ENCODE measurements around the gene TEX26.

TEX26 gene

DNA sequence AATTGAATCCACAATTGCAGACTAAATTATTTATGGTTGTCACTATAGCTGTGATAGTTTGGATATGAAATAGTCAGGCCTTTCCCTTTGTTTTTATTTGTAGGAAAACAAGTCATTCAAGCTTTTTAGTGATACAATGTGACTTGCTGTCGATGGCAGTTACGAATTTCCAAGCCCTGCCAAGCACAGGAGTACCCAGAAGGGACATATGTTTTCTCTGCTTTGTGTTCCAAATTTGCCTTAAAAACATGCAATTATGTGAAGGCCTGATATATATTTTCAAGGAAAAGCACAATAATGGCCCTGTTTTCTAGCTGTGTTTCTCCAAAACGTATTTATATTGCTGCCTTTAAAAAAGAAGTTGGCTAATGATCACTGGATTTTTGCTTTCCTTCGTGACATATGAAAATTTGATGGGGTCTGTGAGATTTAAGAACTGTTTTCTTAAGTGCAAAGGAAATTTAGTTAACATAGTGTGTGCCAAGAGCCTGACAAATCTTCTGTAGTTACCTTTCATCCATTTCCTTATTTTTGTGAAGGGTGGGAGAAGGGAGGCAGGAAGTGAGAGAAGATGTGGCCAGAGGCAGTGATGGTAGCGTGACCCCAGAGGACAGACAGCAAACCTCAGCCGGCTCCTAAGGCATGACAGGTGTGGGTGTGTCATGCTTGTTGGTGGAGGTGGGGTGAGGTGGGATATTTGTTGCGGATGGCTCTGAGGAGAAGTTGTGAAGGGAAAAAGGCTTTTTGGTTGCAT, 79.6 kb downstream of the TEX26 start:
- Histone ChIP-seq H3K36me3 (ENCODE audit: insufficient read depth, insufficient read length, low read length) (no peaks in the 10 kb centered on the region), H3K4me3 (ENCODE audit: insufficient read length, low read depth) (no peak overlapping the region)
- DNase-seq (ENCODE audit: low read depth, low spot score) = no peak

DNA sequence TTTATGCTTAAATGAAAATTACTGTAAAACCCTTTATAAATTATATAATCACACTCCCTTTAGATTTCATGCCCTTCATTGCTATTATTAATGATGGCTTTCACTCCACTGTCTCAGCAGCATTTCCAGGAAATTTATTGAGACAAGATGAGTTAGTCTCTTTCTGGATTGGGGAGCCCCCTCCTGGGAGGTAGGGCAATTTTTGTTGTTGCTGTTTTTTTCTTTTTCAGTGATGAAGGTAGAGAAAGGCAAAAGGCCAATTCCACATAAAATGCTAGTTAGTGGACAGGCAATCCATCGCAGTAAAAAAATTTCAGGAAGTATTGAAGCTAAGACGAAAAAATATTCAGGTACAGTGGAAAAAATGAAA, 80.2 kb downstream of the TEX26 start:
- H3K9ac ChIP-seq (ENCODE audit: insufficient read length, low read depth) = no peak overlapping the region
- no peak for TF ChIP-seq ZNF274 (IDR thresholded peaks at IDR 0.05; ENCODE audit: low read depth, low read length)
- TF ChIP-seq SUZ12 (IDR thresholded peaks at IDR 0.05; ENCODE audit: extremely low read depth, insufficient read depth, insufficient read length) = no peak
- TF ChIP-seq YY1 (IDR thresholded peaks at IDR 0.05; ENCODE audit: insufficient read depth, insufficient read length) = no peak
- H3K4me1 ChIP-seq (ENCODE audit: insufficient read depth, insufficient read length) = no peaks in the 10 kb centered on the region
- no peak overlapping the region for H3K4me3 ChIP-seq (ENCODE audit: insufficient read length, low read depth)
- H3K27me3 ChIP-seq (ENCODE audit: insufficient read depth, insufficient read length) = no peaks in the 10 kb centered on the region
- no peaks in the 10 kb centered on the region for H3K9me3 ChIP-seq (ENCODE audit: insufficient read depth, low read length)
- DNase-seq (ENCODE audit: low read depth, low spot score) = peak; percentile 11
- H3K36me3 ChIP-seq (ENCODE audit: insufficient read depth, insufficient read length, low read length) = no peaks in the 10 kb centered on the region

More for the DNA sequence above, 79.6 kb downstream of the TEX26 start:
- Histone ChIP-seq H3K27me3 (ENCODE audit: insufficient read depth, insufficient read length) (no peaks in the 10 kb centered on the region), H3K9ac (ENCODE audit: insufficient read length, low read depth) (no peak overlapping the region), H3K4me1 (ENCODE audit: insufficient read depth, insufficient read length) (no peaks in the 10 kb centered on the region), H3K9me3 (ENCODE audit: insufficient read depth, low read length) (no peaks in the 10 kb centered on the region)
- TF ChIP-seq YY1 (IDR thresholded peaks at IDR 0.05; ENCODE audit: insufficient read depth, insufficient read length) (no peak), ZNF274 (IDR thresholded peaks at IDR 0.05; ENCODE audit: low read depth, low read length) (no peak), SUZ12 (IDR thresholded peaks at IDR 0.05; ENCODE audit: extremely low read depth, insufficient read depth, insufficient read length) (no peak)

DNA sequence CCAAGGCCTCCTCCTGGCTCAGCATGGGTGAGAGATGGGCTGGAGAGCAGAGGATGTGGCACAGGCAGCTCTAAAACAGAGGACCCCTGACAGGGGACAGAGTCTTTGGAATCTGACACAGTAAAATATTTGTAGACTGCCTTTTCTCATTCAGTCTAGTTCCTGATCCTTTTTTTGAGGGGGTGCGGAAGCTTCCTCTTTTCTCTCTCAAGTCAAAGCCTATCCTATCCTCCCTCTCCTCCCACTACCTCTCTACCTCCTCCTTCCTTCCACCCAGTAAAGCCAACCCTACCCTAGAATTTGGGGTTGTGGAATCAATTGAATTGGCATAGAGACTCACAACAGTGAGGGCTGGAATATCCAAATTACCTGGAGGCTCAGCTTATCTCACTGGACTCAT, 82.0 kb downstream of the TEX26 start:
- H3K4me1 ChIP-seq (ENCODE audit: insufficient read depth, insufficient read length) = no peaks in the 10 kb centered on the region
- H3K4me3 ChIP-seq (ENCODE audit: insufficient read length, low read depth) = no peak overlapping the region
- H3K27me3 ChIP-seq (ENCODE audit: insufficient read depth, insufficient read length) = no peaks in the 10 kb centered on the region
- TF ChIP-seq YY1 (IDR thresholded peaks at IDR 0.05; ENCODE audit: insufficient read depth, insufficient read length) (no peak), ZNF274 (IDR thresholded peaks at IDR 0.05; ENCODE audit: low read depth, low read length) (no peak), SUZ12 (IDR thresholded peaks at IDR 0.05; ENCODE audit: extremely low read depth, insufficient read depth, insufficient read length) (no peak)
- no peak overlapping the region for H3K9ac ChIP-seq (ENCODE audit: insufficient read length, low read depth)
- no peaks in the 10 kb centered on the region for H3K9me3 ChIP-seq (ENCODE audit: insufficient read depth, low read length)
- H3K36me3 ChIP-seq (ENCODE audit: insufficient read depth, insufficient read length, low read length) = no peaks in the 10 kb centered on the region
- DNase-seq (ENCODE audit: low read depth, low spot score) = no peak

DNA sequence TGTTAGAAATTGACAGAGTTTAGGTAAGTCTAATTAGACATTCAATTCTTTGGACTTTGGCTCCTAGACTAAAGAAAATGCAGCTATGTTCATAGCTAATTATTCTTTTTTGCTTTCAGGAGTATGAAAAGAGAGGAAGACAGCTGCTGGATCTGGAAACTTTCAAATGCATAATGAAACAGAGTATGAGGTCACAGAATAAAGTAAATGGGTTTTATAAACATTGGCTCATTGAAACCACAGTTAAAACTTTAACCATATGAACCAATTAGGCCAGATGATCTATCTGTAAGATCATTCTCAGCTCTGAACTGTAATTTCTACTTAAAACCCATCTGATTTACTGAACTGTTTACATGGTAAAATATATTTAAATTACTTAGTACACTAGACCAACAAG, 82.7 kb downstream of the TEX26 start:
- no peaks in the 10 kb centered on the region for H3K36me3 ChIP-seq (ENCODE audit: insufficient read depth, insufficient read length, low read length)
- no peaks in the 10 kb centered on the region for H3K9me3 ChIP-seq (ENCODE audit: insufficient read depth, low read length)
- no peak overlapping the region for H3K4me3 ChIP-seq (ENCODE audit: insufficient read length, low read depth)
- DNase-seq (ENCODE audit: low read depth, low spot score) = no peak
- TF ChIP-seq SUZ12 (IDR thresholded peaks at IDR 0.05; ENCODE audit: extremely low read depth, insufficient read depth, insufficient read length) = no peak
- no peak for TF ChIP-seq ZNF274 (IDR thresholded peaks at IDR 0.05; ENCODE audit: low read depth, low read length)
- TF ChIP-seq YY1 (IDR thresholded peaks at IDR 0.05; ENCODE audit: insufficient read depth, insufficient read length) = no peak
- no peaks in the 10 kb centered on the region for H3K4me1 ChIP-seq (ENCODE audit: insufficient read depth, insufficient read length)
- H3K27me3 ChIP-seq (ENCODE audit: insufficient read depth, insufficient read length) = no peaks in the 10 kb centered on the region
- no peak overlapping the region for H3K9ac ChIP-seq (ENCODE audit: insufficient read length, low read depth)

DNA sequence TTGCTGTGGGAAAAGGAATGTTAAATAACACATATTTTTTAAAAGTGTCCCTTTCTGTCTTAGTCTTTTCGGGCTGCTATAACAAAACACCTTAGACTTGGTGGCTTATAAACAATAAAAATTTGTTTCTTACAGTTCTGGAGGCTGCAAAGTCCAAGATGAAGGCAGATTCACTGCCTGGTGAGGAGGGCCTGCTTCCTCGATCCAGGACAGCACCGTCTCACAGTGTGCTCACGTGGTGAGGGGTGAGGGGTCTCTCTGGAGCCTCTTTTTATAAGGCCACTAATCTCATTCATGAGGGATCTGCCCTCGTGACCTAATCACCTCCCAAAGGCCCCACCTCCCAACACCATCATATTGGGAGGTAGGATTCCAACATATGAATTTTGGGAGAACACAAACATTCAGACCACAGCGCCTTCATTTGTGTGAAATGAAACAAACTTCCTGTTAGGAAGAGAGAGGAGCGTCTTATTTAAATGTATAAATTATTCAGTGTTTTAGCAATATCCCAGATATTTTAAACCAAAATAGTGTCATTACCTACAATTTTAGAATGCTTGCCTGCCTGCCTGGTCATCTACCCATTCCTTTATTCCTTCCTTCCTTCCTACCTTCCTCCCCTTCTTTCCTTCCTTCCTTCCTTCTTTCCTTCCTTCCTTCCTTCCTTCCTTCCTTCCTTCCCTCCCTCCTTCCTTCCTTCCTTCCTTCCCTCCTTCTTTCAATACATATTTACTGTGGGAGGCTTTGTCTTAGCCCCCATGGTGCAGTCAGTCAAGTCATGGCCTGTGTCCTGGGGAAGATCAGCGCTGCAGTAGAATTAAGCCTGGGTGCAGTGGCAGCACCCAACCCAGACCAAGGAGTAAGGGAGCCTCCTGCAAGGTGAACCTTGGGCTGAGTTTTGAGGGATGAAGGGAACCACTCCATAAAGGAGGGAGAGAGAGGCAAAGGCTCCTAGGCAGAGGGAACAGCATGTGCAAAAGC, 84.2 kb downstream of the TEX26 start:
- H3K9ac ChIP-seq (ENCODE audit: insufficient read length, low read depth) = no peak overlapping the region
- no peak overlapping the region for H3K4me3 ChIP-seq (ENCODE audit: insufficient read length, low read depth)
- H3K36me3 ChIP-seq (ENCODE audit: insufficient read depth, insufficient read length, low read length) = no peaks in the 10 kb centered on the region
- DNase-seq (ENCODE audit: low read depth, low spot score) = no peak
- H3K4me1 ChIP-seq (ENCODE audit: insufficient read depth, insufficient read length) = no peaks in the 10 kb centered on the region
- no peaks in the 10 kb centered on the region for H3K27me3 ChIP-seq (ENCODE audit: insufficient read depth, insufficient read length)
- TF ChIP-seq SUZ12 (IDR thresholded peaks at IDR 0.05; ENCODE audit: extremely low read depth, insufficient read depth, insufficient read length) (no peak), YY1 (IDR thresholded peaks at IDR 0.05; ENCODE audit: insufficient read depth, insufficient read length) (no peak), ZNF274 (IDR thresholded peaks at IDR 0.05; ENCODE audit: low read depth, low read length) (no peak)
- no peaks in the 10 kb centered on the region for H3K9me3 ChIP-seq (ENCODE audit: insufficient read depth, low read length)

DNA sequence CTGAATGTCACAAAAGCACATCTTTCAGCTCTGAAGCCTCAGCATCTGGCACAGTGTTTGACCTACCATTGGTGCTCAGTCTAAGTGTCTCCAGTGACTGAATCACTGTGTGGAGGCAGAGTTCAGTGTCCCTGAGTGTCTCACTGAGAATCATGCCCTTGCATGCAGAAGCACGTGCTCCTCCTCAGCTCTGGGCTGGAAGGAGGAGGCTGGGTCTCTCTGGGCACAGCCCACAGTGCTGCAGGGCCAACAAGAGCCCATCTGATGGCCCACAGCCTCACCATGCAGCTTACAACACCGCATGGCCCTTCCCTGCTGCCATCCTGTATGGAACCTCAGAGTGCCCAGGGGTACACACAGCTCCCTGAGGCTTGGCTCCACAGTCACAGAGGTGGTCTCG, 86.1 kb downstream of the TEX26 start:
- no peak for DNase-seq (ENCODE audit: low read depth, low spot score)
- Histone ChIP-seq H3K9ac (ENCODE audit: insufficient read length, low read depth) (no peak overlapping the region), H3K4me3 (ENCODE audit: insufficient read length, low read depth) (no peak overlapping the region), H3K27me3 (ENCODE audit: insufficient read depth, insufficient read length) (no peaks in the 10 kb centered on the region), H3K4me1 (ENCODE audit: insufficient read depth, insufficient read length) (no peaks in the 10 kb centered on the region), H3K36me3 (ENCODE audit: insufficient read depth, insufficient read length, low read length) (no peaks in the 10 kb centered on the region), H3K9me3 (ENCODE audit: insufficient read depth, low read length) (no peaks in the 10 kb centered on the region)
- no peak for TF ChIP-seq SUZ12 (IDR thresholded peaks at IDR 0.05; ENCODE audit: extremely low read depth, insufficient read depth, insufficient read length)
- TF ChIP-seq YY1 (IDR thresholded peaks at IDR 0.05; ENCODE audit: insufficient read depth, insufficient read length) = no peak
- no peak for TF ChIP-seq ZNF274 (IDR thresholded peaks at IDR 0.05; ENCODE audit: low read depth, low read length)

DNA sequence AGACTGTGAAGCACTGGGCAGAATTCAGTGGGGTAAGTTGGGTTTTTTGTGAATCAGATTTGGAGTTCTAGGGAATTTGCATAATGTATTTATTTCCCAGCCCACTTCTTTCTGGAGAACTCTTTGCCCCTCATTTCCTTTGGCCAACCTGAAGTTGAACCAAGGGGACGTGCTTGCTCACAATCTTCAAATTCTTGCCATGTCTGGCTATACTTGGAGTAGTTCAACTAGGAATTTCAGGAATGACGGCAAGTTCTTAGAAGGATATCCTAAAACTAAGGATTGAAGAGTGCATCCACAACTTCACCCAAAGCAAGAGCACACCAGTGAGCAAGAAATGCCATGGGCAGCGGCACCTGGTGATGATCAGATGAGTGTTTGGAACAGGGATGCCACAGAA, 88.5 kb downstream of the TEX26 start:
- no peak for DNase-seq (ENCODE audit: low read depth, low spot score)
- Histone ChIP-seq H3K9ac (ENCODE audit: insufficient read length, low read depth) (no peak overlapping the region), H3K4me3 (ENCODE audit: insufficient read length, low read depth) (no peak overlapping the region), H3K36me3 (ENCODE audit: insufficient read depth, insufficient read length, low read length) (no peaks in the 10 kb centered on the region), H3K27me3 (ENCODE audit: insufficient read depth, insufficient read length) (no peaks in the 10 kb centered on the region), H3K9me3 (ENCODE audit: insufficient read depth, low read length) (no peaks in the 10 kb centered on the region), H3K4me1 (ENCODE audit: insufficient read depth, insufficient read length) (no peaks in the 10 kb centered on the region)
- TF ChIP-seq ZNF274 (IDR thresholded peaks at IDR 0.05; ENCODE audit: low read depth, low read length) (no peak), YY1 (IDR thresholded peaks at IDR 0.05; ENCODE audit: insufficient read depth, insufficient read length) (no peak), SUZ12 (IDR thresholded peaks at IDR 0.05; ENCODE audit: extremely low read depth, insufficient read depth, insufficient read length) (no peak)

All from NT2/D1 (cell line).